ENCODE results near the gene ATAD5.

DNA sequence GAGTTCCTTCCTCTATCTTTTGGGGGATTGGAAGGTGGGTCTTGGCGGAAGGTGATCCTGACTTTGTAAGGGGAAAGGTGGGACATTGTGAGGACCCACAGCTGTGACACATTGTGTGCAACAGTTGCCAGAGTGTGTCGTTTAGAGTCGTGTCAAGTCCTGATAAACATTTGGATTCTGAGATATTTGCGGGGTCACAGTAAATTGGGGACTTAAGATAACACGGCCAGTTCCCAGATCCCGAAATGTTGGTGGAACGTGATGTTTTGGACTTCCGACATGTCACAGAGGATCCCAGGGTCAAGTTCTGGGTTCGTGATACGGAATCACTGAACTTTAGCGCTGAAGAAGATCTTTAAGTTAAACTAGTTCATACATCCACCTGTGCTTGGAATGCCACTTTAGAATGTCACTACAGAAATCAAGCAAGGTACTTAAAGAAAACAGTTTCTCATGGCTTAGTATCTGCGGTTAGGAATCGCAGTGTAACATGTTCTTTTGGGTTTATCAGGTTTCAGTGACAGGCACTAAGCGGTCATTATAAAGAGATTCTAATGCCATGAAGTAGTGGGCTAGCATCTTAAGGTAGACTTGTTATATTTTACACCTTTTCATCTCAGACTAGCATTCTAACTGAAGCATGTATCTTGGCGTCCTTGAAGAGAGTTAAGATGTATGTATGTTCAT is 815 bp downstream of the ATAD5 start:
- TF ChIP-seq, protein P1, sequence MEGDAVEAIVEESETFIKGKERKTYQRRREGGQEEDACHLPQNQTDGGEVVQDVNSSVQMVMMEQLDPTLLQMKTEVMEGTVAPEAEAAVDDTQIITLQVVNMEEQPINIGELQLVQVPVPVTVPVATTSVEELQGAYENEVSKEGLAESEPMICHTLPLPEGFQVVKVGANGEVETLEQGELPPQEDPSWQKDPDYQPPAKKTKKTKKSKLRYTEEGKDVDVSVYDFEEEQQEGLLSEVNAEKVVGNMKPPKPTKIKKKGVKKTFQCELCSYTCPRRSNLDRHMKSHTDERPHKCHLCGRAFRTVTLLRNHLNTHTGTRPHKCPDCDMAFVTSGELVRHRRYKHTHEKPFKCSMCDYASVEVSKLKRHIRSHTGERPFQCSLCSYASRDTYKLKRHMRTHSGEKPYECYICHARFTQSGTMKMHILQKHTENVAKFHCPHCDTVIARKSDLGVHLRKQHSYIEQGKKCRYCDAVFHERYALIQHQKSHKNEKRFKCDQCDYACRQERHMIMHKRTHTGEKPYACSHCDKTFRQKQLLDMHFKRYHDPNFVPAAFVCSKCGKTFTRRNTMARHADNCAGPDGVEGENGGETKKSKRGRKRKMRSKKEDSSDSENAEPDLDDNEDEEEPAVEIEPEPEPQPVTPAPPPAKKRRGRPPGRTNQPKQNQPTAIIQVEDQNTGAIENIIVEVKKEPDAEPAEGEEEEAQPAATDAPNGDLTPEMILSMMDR (IDR thresholded peaks at IDR 0.05; ENCODE audit: low read depth, low read length, poor library complexity, severe bottlenecking): no peak
- no peak for TF ChIP-seq EZH2phosphoT487 (IDR thresholded peaks at IDR 0.05; ENCODE audit: borderline replicate concordance, low read length)

All from DOHH2 (cell line).